Breast epithelium (tissue), 4 donors: ENCODE data around the gene POLR2E. TPM values are rescaled to one million over a fixed set of nuclear protein-coding genes. Genes with fewer than 3 reads are reported as not detected.

Source experiments
- DNase-seq, 2 donors: peaks; one replicate each; pipeline ENCODE4 v3.0.0-alpha.2; 2019; ENCODE audit warnings: low spot score in 2 of 2
- H3K27ac ChIP-seq, 2 donors: fragments of 200-600 bp; sonication (generic) in 1 of 2; one replicate each; pipeline ENCODE4 v1.5.1; 2016 to 2019; ENCODE audit warnings: mild to moderate bottlenecking in 1 of 2
- H3K27me3 ChIP-seq, 2 donors: fragments of 200-600 bp; sonication (generic) in 1 of 2; one replicate each; pipeline versions ENCODE4 v1.5.1 to v1.6.0; 2017 to 2019; ENCODE audit warnings: control low read depth in 1 of 2, mild to moderate bottlenecking in 1 of 2
- H3K36me3 ChIP-seq: fragments of 200-600 bp; one replicate; pipeline ENCODE4 v1.5.1; 2019
- H3K4me1 ChIP-seq, 2 donors: fragments of 200-600 bp; sonication (generic); one replicate each; pipeline ENCODE4 v1.5.1; 2016 to 2019; ENCODE audit warnings: control low read depth in 1 of 2
- H3K4me3 ChIP-seq, 3 donors: fragments of 200-600 bp; sonication (generic); 1 replicate in 2 of 3; 2 replicates in 1 of 3; pipeline ENCODE4 v1.5.1; 2016 to 2019; ENCODE audit warnings: mild to moderate bottlenecking in 3 of 3, moderate library complexity in 2 of 3
- H3K9me3 ChIP-seq, 2 donors: fragments of 200-600 bp; sonication (generic) in 1 of 2; one replicate each; pipeline ENCODE4 v1.5.1; 2016 to 2019; ENCODE audit warnings: control low read depth in 1 of 2
- POLR2A ChIP-seq: fragments of 450-650 bp; IDR thresholded peaks from one replicate; pipeline ENCODE4 v1.6.1; 2016; ENCODE audit warnings: antibody characterized with exemption, mild to moderate bottlenecking, moderate library complexity
- POLR2AphosphoS5 ChIP-seq, 3 donors: sonication (generic); formaldehyde crosslinking; IDR thresholded peaks; one replicate each; pipeline ENCODE4 v1.6.1; 2017; ENCODE audit warnings: antibody characterized with exemption in 3 of 3
- intact Hi-C: fragments of 100-400 bp; cut with DNase I; formaldehyde crosslinking; loops from one replicate; pipeline ENCODE4 v1.15.1; 2023; ENCODE audit warnings: low total_unique reads
- total RNA-seq, 3 donors: library from RNA; depleted of rRNA; stranded (reverse); fragments of >200 nt; gene quantifications; one replicate each; pipeline ENCODE4 v1.1.0, GENCODE V29; 2016
- TF ChIP-seq, protein P1 (sequence below), 3 donors: fragments of 450-650 bp; IDR thresholded peaks; one replicate each; pipeline ENCODE4 v1.5.1; 2016 to 2017; ENCODE audit warnings: antibody characterized with exemption in 3 of 3, mild to moderate bottlenecking in 3 of 3, moderate library complexity in 3 of 3

Gene POLR2E
- total RNA-seq, 3 donors from 2014 or later, result 65.9 to 175 (median 89.1) TPM

DNA sequence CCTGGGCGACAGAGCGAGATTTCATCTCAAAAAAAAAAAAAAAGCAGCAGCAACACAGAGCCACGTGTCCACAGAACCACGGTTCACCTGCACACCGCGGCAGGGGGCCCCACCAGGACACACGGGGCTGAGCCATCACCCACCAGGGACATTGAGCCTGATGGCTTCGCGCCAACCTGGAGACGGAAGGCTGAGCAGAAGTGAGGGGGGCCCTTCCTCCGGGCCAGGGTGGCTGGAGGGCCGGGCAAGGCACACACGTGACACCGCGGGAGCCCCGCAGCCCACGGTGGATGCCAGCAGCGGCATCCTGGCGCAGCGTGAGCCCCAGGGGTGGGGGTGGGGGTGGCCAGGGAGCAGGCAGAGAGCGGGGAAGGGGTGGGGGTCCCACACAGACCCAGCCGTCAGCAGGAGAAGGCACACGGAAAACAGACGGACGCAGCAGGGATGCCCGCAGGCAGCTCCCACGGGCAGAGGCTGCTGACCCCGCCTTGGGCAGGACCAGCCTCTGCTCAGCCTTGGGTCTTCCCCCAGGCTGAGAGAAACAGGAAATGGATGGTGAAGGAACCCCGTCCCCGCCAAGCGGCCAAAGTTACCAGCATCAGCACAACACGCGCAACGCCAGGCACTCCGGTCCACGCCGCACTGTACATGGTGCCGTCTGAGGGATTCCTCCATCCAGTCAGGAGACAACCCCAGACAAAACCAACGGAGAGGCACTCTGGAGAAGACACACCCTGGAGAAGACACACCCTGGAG is 45.3 kb upstream of the POLR2E start:
- no peak overlapping the region for H3K27ac ChIP-seq
- H3K36me3 ChIP-seq, result no peaks in the 10 kb centered on the region
- no peaks in the 10 kb centered on the region for H3K9me3 ChIP-seq
- peaks cover 6 to 15% of the 10 kb centered on the region in 2 donors for H3K4me1 ChIP-seq
- H3K27me3 ChIP-seq, result no peaks in the 10 kb centered on the region
- TF ChIP-seq, protein P1, sequence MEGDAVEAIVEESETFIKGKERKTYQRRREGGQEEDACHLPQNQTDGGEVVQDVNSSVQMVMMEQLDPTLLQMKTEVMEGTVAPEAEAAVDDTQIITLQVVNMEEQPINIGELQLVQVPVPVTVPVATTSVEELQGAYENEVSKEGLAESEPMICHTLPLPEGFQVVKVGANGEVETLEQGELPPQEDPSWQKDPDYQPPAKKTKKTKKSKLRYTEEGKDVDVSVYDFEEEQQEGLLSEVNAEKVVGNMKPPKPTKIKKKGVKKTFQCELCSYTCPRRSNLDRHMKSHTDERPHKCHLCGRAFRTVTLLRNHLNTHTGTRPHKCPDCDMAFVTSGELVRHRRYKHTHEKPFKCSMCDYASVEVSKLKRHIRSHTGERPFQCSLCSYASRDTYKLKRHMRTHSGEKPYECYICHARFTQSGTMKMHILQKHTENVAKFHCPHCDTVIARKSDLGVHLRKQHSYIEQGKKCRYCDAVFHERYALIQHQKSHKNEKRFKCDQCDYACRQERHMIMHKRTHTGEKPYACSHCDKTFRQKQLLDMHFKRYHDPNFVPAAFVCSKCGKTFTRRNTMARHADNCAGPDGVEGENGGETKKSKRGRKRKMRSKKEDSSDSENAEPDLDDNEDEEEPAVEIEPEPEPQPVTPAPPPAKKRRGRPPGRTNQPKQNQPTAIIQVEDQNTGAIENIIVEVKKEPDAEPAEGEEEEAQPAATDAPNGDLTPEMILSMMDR (IDR thresholded peaks at IDR 0.05), result no peak
- no peak for TF ChIP-seq POLR2A
- no peak for TF ChIP-seq POLR2AphosphoS5 (IDR thresholded peaks at IDR 0.05)
- H3K4me3 ChIP-seq, result no peak overlapping the region
- intact Hi-C loops, result no loop called here
- DNase-seq, result no peak

DNA sequence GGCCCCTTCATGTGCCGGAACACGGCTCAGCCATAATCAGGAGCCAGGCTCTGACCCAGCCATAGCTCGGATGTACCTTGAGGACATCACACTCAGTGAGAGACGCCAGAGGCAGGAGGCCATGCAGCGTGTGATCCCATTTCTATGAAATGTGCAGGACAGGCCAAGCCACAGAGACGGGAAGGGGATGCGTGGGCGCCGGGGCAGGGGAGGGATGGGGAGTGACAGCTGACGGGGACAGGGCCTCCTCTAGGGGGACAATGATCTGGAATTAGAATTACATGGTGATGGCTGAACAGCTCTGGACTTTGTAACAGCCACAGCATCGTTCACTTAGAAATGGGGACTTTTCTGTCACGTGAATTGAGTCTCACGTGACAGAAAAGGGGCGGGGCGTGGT is 44.0 kb upstream of the POLR2E start:
- intact Hi-C loops, result loop anchor here (10.0 kb wide), 1 partner anchor 46 kb away; no protein-coding TSS in a partner anchor
- H3K27me3 ChIP-seq, result no peaks in the 10 kb centered on the region
- peaks cover 10 to 19% of the 10 kb centered on the region in 2 donors for H3K4me1 ChIP-seq
- no peak overlapping the region for H3K4me3 ChIP-seq
- TF ChIP-seq POLR2A (no peak), POLR2AphosphoS5 (IDR thresholded peaks at IDR 0.05) (no peak)
- TF ChIP-seq, protein P1 (IDR thresholded peaks at IDR 0.05), result no peak
- H3K36me3 ChIP-seq, result no peaks in the 10 kb centered on the region
- H3K27ac ChIP-seq, result no peak overlapping the region
- no peak for DNase-seq
- H3K9me3 ChIP-seq, result no peaks in the 10 kb centered on the region

DNA sequence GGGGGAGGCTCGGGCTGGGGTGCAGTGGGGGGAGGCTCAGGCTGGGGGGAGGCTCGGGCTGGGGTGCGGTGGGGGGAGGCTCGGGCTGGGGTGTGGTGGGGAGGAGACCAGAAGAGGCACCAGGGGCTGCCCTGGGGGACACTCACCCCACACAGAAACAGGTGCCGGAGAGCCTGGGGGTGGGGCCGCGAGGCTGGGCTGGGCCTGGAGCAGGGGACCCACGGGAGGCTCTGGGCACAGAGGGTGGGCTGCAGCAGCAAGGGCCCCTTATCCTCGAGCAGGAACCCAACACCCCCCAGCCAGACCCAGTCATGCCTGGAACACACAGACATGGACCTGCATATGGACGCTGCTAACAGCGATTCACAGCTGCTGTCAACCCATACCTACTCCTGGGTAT is 42.9 kb upstream of the POLR2E start:
- Histone ChIP-seq H3K4me3 (no peak overlapping the region), H3K4me1 (peaks cover 20% of the 10 kb centered on the region in 2 donors), H3K27ac (peak overlapping the region in 1 of 2 donors; percentile 12), H3K36me3 (no peaks in the 10 kb centered on the region), H3K27me3 (no peaks in the 10 kb centered on the region), H3K9me3 (no peaks in the 10 kb centered on the region)
- intact Hi-C loops, result loop anchor here (10.0 kb wide), 1 partner anchor 47 kb away; no protein-coding TSS in a partner anchor
- no peak for DNase-seq
- TF ChIP-seq, protein P1 (IDR thresholded peaks at IDR 0.05), result no peak
- TF ChIP-seq POLR2A (no peak), POLR2AphosphoS5 (IDR thresholded peaks at IDR 0.05) (no peak)

DNA sequence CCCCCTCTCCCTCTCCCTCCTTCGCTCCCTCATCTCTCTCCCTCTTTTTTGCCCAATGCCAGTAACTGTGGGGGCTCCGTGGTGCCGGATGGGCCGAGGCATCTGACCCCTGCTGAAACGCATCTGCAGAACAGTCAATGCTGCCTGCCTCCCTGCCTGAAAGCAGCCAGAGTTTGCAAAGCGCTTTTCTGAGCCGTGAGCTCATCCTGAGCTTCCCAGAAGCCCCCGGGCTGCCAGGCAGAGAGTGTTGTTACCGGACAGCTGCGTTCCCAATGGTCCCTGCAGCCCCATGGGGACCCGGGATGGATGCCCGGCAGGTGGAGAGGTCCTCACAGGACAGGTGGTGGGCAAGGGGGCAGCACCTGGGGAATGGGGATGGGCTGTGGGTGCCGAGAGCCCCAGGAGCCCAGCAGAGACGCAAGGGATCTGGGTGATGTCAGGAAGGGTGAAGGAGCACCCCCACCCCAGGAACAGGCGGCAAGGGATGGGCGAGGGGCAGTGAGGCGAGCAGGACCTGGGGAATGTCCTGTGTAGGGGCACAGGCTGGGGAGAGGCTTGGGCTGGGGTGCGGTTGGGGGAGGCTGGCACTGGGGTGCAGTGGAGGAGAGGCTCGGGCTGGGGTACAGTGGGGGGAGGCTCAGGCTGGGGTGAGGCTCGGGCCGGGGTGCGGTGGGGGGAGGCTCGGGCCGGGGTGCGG is 41.6 kb upstream of the POLR2E start:
- Histone ChIP-seq H3K9me3 (no peaks in the 10 kb centered on the region), H3K4me1 (peaks cover 29% of the 10 kb centered on the region in 2 donors), H3K27ac (peak overlapping the region; percentile 79 to 99), H3K27me3 (no peaks in the 10 kb centered on the region), H3K4me3 (peak overlapping the region in 2 of 3 donors; percentile 10 to 53), H3K36me3 (no peaks in the 10 kb centered on the region)
- no peak for DNase-seq
- no peak for TF ChIP-seq POLR2A
- TF ChIP-seq POLR2AphosphoS5 (IDR thresholded peaks at IDR 0.05), result no peak
- TF ChIP-seq, protein P1 (IDR thresholded peaks at IDR 0.05), result no peak
- intact Hi-C loops, result loop anchor here (10.0 kb wide), 1 partner anchor 48 kb away; no protein-coding TSS in a partner anchor

DNA sequence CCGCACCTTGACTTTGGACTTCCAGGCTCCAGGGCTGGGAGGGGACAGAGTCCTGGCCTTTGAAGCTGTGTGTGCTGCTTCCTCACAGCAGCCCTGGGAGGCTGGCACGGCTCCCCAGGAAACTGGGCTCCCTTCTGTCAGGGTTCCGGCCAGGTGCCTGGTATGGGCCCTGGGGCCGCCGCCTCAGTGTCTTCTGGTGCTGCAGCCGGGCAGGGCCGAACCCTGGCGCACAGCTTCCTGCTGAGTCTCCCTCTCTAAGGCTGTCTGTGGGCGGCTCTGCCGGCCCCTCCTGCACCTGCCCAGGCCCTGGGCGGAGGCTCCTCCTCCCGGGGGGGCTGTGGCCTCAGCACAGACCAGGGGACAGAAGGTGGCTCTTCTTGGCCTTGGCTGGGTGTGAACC is 41.0 kb upstream of the POLR2E start:
- H3K27me3 ChIP-seq, result no peaks in the 10 kb centered on the region
- peaks cover 29 to 30% of the 10 kb centered on the region in 2 donors for H3K4me1 ChIP-seq
- peak; percentile 59 to 65 for DNase-seq
- intact Hi-C loops, result loop anchor here (10.0 kb wide), 1 partner anchor 49 kb away; no protein-coding TSS in a partner anchor
- peak overlapping the region; percentile 79 to 99 for H3K27ac ChIP-seq
- H3K4me3 ChIP-seq, result peak overlapping the region in 2 of 3 donors; percentile 10 to 53
- no peaks in the 10 kb centered on the region for H3K36me3 ChIP-seq
- TF ChIP-seq POLR2AphosphoS5 (IDR thresholded peaks at IDR 0.05) (no peak), POLR2A (no peak)
- TF ChIP-seq, protein P1 (IDR thresholded peaks at IDR 0.05), result no peak
- H3K9me3 ChIP-seq, result no peaks in the 10 kb centered on the region
